ENCODE data around the gene ZNF487.

Gene ZNF487

GRCh38 chr10:43502931-43503330 lies 66.0 kb downstream of the ZNF487 start:
- no peak overlapping the region for H3K27ac ChIP-seq
- no peak for TF ChIP-seq CTCF (IDR thresholded peaks at IDR 0.05)
- TF ChIP-seq ZFX (IDR thresholded peaks at IDR 0.05; ENCODE audit: borderline replicate concordance): no peak

- TF ChIP-seq CTCF (IDR thresholded peaks at IDR 0.05) (no peak), ZFX (IDR thresholded peaks at IDR 0.05; ENCODE audit: borderline replicate concordance) (no peak)
- H3K27ac ChIP-seq: no peak overlapping the region
Observed at GRCh38 chr10:43524434-43525247, 87.7 kb downstream of the ZNF487 start.

Measured in 22Rv1 (cell line).